ENCODE data around the gene CACNB2.

- TF ChIP-seq JUND (IDR thresholded peaks at IDR 0.05) (no peak), MXI1 (IDR thresholded peaks at IDR 0.05; ENCODE audit: low read depth, low read length) (no peak), ELF1 (IDR thresholded peaks at IDR 0.05) (no peak), CTCF (IDR thresholded peaks at IDR 0.05) (no peak), PBX3 (IDR thresholded peaks at IDR 0.05) (no peak), GATA2 (CRISPR knock-in tag; IDR thresholded peaks at IDR 0.05) (no peak), POLR2AphosphoS5 (IDR thresholded peaks at IDR 0.05; ENCODE audit: low read depth, low read length) (no peak), TAF1 (IDR thresholded peaks at IDR 0.05; ENCODE audit: borderline replicate concordance, low read depth, low read length) (no peak), RFX5 (IDR thresholded peaks at IDR 0.05; ENCODE audit: low read length) (no peak), YY1 (IDR thresholded peaks at IDR 0.05; ENCODE audit: low read depth) (no peak)
- TF ChIP-seq, protein P1, sequence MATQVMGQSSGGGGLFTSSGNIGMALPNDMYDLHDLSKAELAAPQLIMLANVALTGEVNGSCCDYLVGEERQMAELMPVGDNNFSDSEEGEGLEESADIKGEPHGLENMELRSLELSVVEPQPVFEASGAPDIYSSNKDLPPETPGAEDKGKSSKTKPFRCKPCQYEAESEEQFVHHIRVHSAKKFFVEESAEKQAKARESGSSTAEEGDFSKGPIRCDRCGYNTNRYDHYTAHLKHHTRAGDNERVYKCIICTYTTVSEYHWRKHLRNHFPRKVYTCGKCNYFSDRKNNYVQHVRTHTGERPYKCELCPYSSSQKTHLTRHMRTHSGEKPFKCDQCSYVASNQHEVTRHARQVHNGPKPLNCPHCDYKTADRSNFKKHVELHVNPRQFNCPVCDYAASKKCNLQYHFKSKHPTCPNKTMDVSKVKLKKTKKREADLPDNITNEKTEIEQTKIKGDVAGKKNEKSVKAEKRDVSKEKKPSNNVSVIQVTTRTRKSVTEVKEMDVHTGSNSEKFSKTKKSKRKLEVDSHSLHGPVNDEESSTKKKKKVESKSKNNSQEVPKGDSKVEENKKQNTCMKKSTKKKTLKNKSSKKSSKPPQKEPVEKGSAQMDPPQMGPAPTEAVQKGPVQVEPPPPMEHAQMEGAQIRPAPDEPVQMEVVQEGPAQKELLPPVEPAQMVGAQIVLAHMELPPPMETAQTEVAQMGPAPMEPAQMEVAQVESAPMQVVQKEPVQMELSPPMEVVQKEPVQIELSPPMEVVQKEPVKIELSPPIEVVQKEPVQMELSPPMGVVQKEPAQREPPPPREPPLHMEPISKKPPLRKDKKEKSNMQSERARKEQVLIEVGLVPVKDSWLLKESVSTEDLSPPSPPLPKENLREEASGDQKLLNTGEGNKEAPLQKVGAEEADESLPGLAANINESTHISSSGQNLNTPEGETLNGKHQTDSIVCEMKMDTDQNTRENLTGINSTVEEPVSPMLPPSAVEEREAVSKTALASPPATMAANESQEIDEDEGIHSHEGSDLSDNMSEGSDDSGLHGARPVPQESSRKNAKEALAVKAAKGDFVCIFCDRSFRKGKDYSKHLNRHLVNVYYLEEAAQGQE (IDR thresholded peaks at IDR 0.05; ENCODE audit: low read depth, low read length): no peak
Observed at GRCh38 chr10:18343573-18343972, 203.3 kb downstream of the CACNB2 start.
